ENCODE data around the gene L3MBTL1. TPM values are rescaled to one million over a fixed set of nuclear protein-coding genes. Genes with fewer than 3 reads are reported as not detected.

Gene L3MBTL1
- total and polyA plus RNA-seq, 2 of the 4 experiments (the other 2 are of a cell fraction): 2.2 to 4.5 TPM

GRCh38 chr20:43516251-43516824 is 8.8 kb downstream of the L3MBTL1 start:
- no peak for TF ChIP-seq MXI1 (IDR thresholded peaks at IDR 0.05; ENCODE audit: borderline replicate concordance, low read depth, low read length)
- TF ChIP-seq MAZ (IDR thresholded peaks at IDR 0.05; ENCODE audit: borderline replicate concordance, low read depth, low read length): no peak
- TF ChIP-seq, protein P1, sequence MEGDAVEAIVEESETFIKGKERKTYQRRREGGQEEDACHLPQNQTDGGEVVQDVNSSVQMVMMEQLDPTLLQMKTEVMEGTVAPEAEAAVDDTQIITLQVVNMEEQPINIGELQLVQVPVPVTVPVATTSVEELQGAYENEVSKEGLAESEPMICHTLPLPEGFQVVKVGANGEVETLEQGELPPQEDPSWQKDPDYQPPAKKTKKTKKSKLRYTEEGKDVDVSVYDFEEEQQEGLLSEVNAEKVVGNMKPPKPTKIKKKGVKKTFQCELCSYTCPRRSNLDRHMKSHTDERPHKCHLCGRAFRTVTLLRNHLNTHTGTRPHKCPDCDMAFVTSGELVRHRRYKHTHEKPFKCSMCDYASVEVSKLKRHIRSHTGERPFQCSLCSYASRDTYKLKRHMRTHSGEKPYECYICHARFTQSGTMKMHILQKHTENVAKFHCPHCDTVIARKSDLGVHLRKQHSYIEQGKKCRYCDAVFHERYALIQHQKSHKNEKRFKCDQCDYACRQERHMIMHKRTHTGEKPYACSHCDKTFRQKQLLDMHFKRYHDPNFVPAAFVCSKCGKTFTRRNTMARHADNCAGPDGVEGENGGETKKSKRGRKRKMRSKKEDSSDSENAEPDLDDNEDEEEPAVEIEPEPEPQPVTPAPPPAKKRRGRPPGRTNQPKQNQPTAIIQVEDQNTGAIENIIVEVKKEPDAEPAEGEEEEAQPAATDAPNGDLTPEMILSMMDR (conservative IDR thresholded peaks at IDR 0.05; ENCODE audit: low read depth, low read length): no peak
- no peak for TF ChIP-seq CEBPB (IDR thresholded peaks at IDR 0.05; ENCODE audit: low read depth, low read length)
- TF ChIP-seq BHLHE40 (IDR thresholded peaks at IDR 0.05; ENCODE audit: low read depth, low read length): no peak
- TF ChIP-seq NFE2L2 (IDR thresholded peaks at IDR 0.05; ENCODE audit: low read depth, low read length): no peak
- no peak for TF ChIP-seq MAFK (IDR thresholded peaks at IDR 0.05; ENCODE audit: low read depth, low read length)
- no peak for TF ChIP-seq FOS (IDR thresholded peaks at IDR 0.05; ENCODE audit: low read depth, low read length)
- no peak for TF ChIP-seq RFX5 (IDR thresholded peaks at IDR 0.05; ENCODE audit: low read depth, low read length)
- no peak for TF ChIP-seq RAD21 (IDR thresholded peaks at IDR 0.05; ENCODE audit: low read length)
- no peak for TF ChIP-seq ELK1 (IDR thresholded peaks at IDR 0.05; ENCODE audit: borderline replicate concordance, low read depth, low read length)
- no peak for TF ChIP-seq SMC3 (IDR thresholded peaks at IDR 0.05; ENCODE audit: low read depth, low read length)
- H3K9ac ChIP-seq (ENCODE audit: low read depth, low read length): no peak overlapping the region
- H3K9me3 ChIP-seq (ENCODE audit: control insufficient read depth, insufficient read depth, low read length): no peaks in the 10 kb centered on the region
- DNase-seq (no peak), ATAC-seq (ENCODE audit: low read depth) (no peak)
- in situ Hi-C loops (cut with MboI; ENCODE audit: low sequenced_read_pairs) (no loop called here), intact Hi-C loops (cut with micrococcal nuclease) (no loop called here), dilution Hi-C loops (cut with HindIII; ENCODE audit: low sequenced_read_pairs, unreplicated experiment) (no loop called here)
- no peak overlapping the region for H3K14ac ChIP-seq (replicated peaks; ENCODE audit: low read depth, low read length)
- no CpG with 5 or more reads among the region's 1 CpG for WGBS, 2 experiments (ENCODE audit: extremely low coverage in 2 of 2, insufficient read length in 1 of 2)
- H3K4me3 ChIP-seq (ENCODE audit: insufficient read depth, low read depth, low read length): no peak overlapping the region
- no peak overlapping the region for H2AK5ac ChIP-seq (ENCODE audit: low read depth, low read length)
- ChIA-PET POLR2A (ENCODE audit: unreplicated experiment) (interaction anchor here (0.6 kb wide), 1 partner anchor 33 kb away, joined by 4 read pairs; no protein-coding TSS in a partner anchor), CTCF (no interaction called here)
- no peaks in the 10 kb centered on the region for H3K27me3 ChIP-seq (ENCODE audit: control insufficient read depth, insufficient read depth, low read length)
- H4K5ac ChIP-seq (ENCODE audit: low read depth, low read length): no peak overlapping the region
- no peak overlapping the region for H3K4ac ChIP-seq (ENCODE audit: low read depth, low read length)
- H4K91ac ChIP-seq (ENCODE audit: insufficient read depth, low read depth, low read length): no peak overlapping the region
- no peak overlapping the region for H3K23ac ChIP-seq (ENCODE audit: low read depth, low read length)
- BruUV-seq (replicated peaks): no TSS peak
- no peaks in the 10 kb centered on the region for H3K36me3 ChIP-seq (ENCODE audit: control insufficient read depth, insufficient read depth, low read length)
- H3K18ac ChIP-seq (ENCODE audit: low read depth, low read length): no peak overlapping the region
- H2AK9ac ChIP-seq (replicated peaks; ENCODE audit: low read depth, low read length, poor library complexity): no peak overlapping the region
- H3K56ac ChIP-seq (ENCODE audit: extremely low read depth, insufficient read depth, low read length): no peak overlapping the region
- no peak overlapping the region for H3K4me2 ChIP-seq (ENCODE audit: low read depth, low read length)
- H2BK120ac ChIP-seq (ENCODE audit: low read depth, low read length): no peak overlapping the region
- H3K9me1 ChIP-seq (ENCODE audit: insufficient read depth, low read length): peaks cover 5% of the 10 kb centered on the region
- H3K27ac ChIP-seq (ENCODE audit: insufficient read depth, low read length): no peak overlapping the region
- no peaks in the 10 kb centered on the region for H4K20me1 ChIP-seq (ENCODE audit: insufficient read depth, low read length)
- H2BK5ac ChIP-seq (ENCODE audit: low read depth, low read length, poor library complexity, severe bottlenecking): no peak overlapping the region
- H2BK15ac ChIP-seq (ENCODE audit: low read depth, low read length): no peak overlapping the region
- no peak overlapping the region for H4K8ac ChIP-seq (ENCODE audit: low read depth in 2 of 2, low read length in 2 of 2)
- no peak overlapping the region for H2AFZ ChIP-seq (replicated peaks; ENCODE audit: low read length, poor library complexity)
- peaks cover 0 to 9% of the 10 kb centered on the region in 2 experiments; a peak in 2 of 4 replicates for H3K79me1 ChIP-seq (ENCODE audit: low read depth in 1 of 2, low read length in 2 of 2)
- H2BK20ac ChIP-seq (ENCODE audit: low read depth, low read length): no peak overlapping the region
- H3K4me1 ChIP-seq (ENCODE audit: control insufficient read depth, insufficient read depth, low read length): 0 out of 2 replicates have a peak, but pooled peaks cover 4% of the 10 kb centered on the region

Data from IMR-90 (cell line).